ENCODE measurements around the gene RILP. TPM values are rescaled to one million over a fixed set of nuclear protein-coding genes. Genes with fewer than 3 reads are reported as not detected.

The RILP gene
- total and polyA plus RNA-seq, 10 of the 15 experiments (the other 5 are each of a cell fraction or from before 2014, with no cell fraction given) = 0.60 to 6.1 (median 3.3) TPM; not detected in 1

- 17% methylated on average over 15 of the region's 15 CpGs for whole genome bisulfite sequencing (ENCODE audit: insufficient coverage, insufficient replicate concordance, low lambda C conversion rate, missing lambda C conversion rate)
- H2AFZ ChIP-seq (ENCODE audit: control insufficient read depth, low read depth, low read length) = peak overlapping the region; percentile 69
- peak overlapping the region; percentile 62 for H3K4me3 ChIP-seq
- peaks cover 32% of the 10 kb centered on the region for H3K4me1 ChIP-seq (ENCODE audit: control insufficient read depth, insufficient read depth, low read length)
- peak overlapping the region; percentile 98 for H3K4me2 ChIP-seq (ENCODE audit: control insufficient read depth, insufficient read depth)
- intact Hi-C loops (cut with micrococcal nuclease; ENCODE audit: unreplicated experiment) = loop anchor here (10.0 kb wide), 1 partner anchor 370 kb away; the partner anchor contains the start of genes BHLHA9 and TRARG1
- BruUV-seq (replicated peaks) = TSS peak; percentile 69
- H4K20me1 ChIP-seq (ENCODE audit: control insufficient read depth, insufficient read depth) = no peaks in the 10 kb centered on the region
- H3K27ac ChIP-seq (ENCODE audit: control insufficient read depth, insufficient read depth) = peak overlapping the region; percentile 95
- FAIRE-seq (peak; percentile 80), DNase-seq (ENCODE audit: low read depth, low spot score) (peak; percentile 61), ATAC-seq (peak; percentile 54)
- no peaks in the 10 kb centered on the region for H3K27me3 ChIP-seq (replicated peaks in 1 of 2; ENCODE audit: control insufficient read depth in 2 of 2, insufficient read depth in 2 of 2, low read length in 1 of 2)
- ChIA-PET RAD21 (ENCODE audit: unreplicated experiment) (interaction anchor here (0.8 to 1.2 kb wide), 4 partner anchors 37 to 77 kb away, joined by 3 to 7 read pairs (median 4); no protein-coding TSS in a partner anchor), POLR2A (interaction anchor here (0.8 to 1.4 kb wide), 6 partner anchors 13 to 155 kb away, joined by 3 to 5 read pairs (median 4); partner anchors contain the start of gene PRPF8), CTCF (interaction anchor here (1.4 to 1.7 kb wide), 2 partner anchors 14 to 70 kb away, joined by 6 to 7 read pairs; no protein-coding TSS in a partner anchor), SMC1A (ENCODE audit: uncharacterized antibody, unreplicated experiment) (interaction anchor here (0.6 to 1.9 kb wide), 2 partner anchors 14 to 70 kb away, joined by 3 to 7 read pairs; no protein-coding TSS in a partner anchor)
- in situ Hi-C loops (cut with MboI) = no loop called here
- peaks cover 5% of the 10 kb centered on the region for H3K79me2 ChIP-seq (ENCODE audit: control insufficient read depth, insufficient read depth, low read length)
- H3K9me3 ChIP-seq (replicated peaks; ENCODE audit: control insufficient read depth, insufficient read depth, low read length) = no peaks in the 10 kb centered on the region
- H3K36me3 ChIP-seq (ENCODE audit: control insufficient read depth in 2 of 2, insufficient read depth in 2 of 2, low read length in 1 of 2) = no peaks in the 10 kb centered on the region
- H3K9ac ChIP-seq (ENCODE audit: control insufficient read depth, insufficient read depth, low read length) = peak overlapping the region; percentile 80
- no peak for TF ChIP-seq RCOR1 (conservative IDR thresholded peaks at IDR 0.05; ENCODE audit: low read depth, low read length)
- peak; percentile 16 for TF ChIP-seq BCL3 (IDR thresholded peaks at IDR 0.05; ENCODE audit: borderline replicate concordance, insufficient read depth, low read depth, low read length, poor library complexity, severe bottlenecking)
- peak; percentile 88 for TF ChIP-seq IKZF1 (conservative IDR thresholded peaks at IDR 0.05)
- peak; percentile 64; the same call in 1 of the 2 replicates for TF ChIP-seq IRF4 (IDR thresholded peaks at IDR 0.05; ENCODE audit: low read depth, low read length)
- no peak for TF ChIP-seq HDAC2 (IDR thresholded peaks at IDR 0.05)
- TF ChIP-seq NR2F1 (conservative IDR thresholded peaks at IDR 0.05) = peak; percentile 62
- peak; percentile 90 for TF ChIP-seq EED (IDR thresholded peaks at IDR 0.05; ENCODE audit: low read depth)
- TF ChIP-seq PAX5 (IDR thresholded peaks at IDR 0.05; ENCODE audit: borderline replicate concordance, low read depth, low read length) = peak; percentile 8; the same call in 1 of the 2 replicates
- TF ChIP-seq SP1 (IDR thresholded peaks at IDR 0.05; ENCODE audit: low read depth, low read length) = peak; percentile 40
- peak; percentile 67; the same call in 1 of the 2 replicates for TF ChIP-seq CREB1 (IDR thresholded peaks at IDR 0.05; ENCODE audit: low read depth)
- peak; percentile 81 for TF ChIP-seq RELB (IDR thresholded peaks at IDR 0.05; ENCODE audit: low read depth)
- peak; percentile 75 for TF ChIP-seq POLR2AphosphoS5 (IDR thresholded peaks at IDR 0.05; ENCODE audit: low read length)
- TF ChIP-seq RELA (IDR thresholded peaks at IDR 0.05; ENCODE audit: borderline replicate concordance, partially characterized antibody) = peak; percentile 53
- no peak for TF ChIP-seq NRF1 (conservative IDR thresholded peaks at IDR 0.05; ENCODE audit: low read depth, low read length)
- TF ChIP-seq SREBF2 (IDR thresholded peaks at IDR 0.05; ENCODE audit: low read length) = no peak
- peak; percentile 85 for TF ChIP-seq CREM (IDR thresholded peaks at IDR 0.05; ENCODE audit: low read depth)
- peak; percentile 81; the same call in 1 of the 2 replicates for TF ChIP-seq CBFB (IDR thresholded peaks at IDR 0.05; ENCODE audit: low read depth)
- TF ChIP-seq FOS (IDR thresholded peaks at IDR 0.05; ENCODE audit: borderline replicate concordance, extremely low read depth, insufficient read length) = no peak
- TF ChIP-seq EGR1 (IDR thresholded peaks at IDR 0.05; ENCODE audit: borderline replicate concordance in 1 of 2, low read depth in 2 of 2, low read length in 2 of 2) = no peak
Measured at GRCh38 chr17:1644493-1645206, 5.0 kb downstream of the RILP start.

All from GM12878 (cell line).